Measurements from ENCODE around the gene SPTAN1. TPM values are rescaled to one million over a fixed set of nuclear protein-coding genes. Genes with fewer than 3 reads are reported as not detected.

Gene SPTAN1
- total and polyA plus RNA-seq, 4 experiments from 2014 or later: 14.0 to 595 (median 394) TPM

DNA sequence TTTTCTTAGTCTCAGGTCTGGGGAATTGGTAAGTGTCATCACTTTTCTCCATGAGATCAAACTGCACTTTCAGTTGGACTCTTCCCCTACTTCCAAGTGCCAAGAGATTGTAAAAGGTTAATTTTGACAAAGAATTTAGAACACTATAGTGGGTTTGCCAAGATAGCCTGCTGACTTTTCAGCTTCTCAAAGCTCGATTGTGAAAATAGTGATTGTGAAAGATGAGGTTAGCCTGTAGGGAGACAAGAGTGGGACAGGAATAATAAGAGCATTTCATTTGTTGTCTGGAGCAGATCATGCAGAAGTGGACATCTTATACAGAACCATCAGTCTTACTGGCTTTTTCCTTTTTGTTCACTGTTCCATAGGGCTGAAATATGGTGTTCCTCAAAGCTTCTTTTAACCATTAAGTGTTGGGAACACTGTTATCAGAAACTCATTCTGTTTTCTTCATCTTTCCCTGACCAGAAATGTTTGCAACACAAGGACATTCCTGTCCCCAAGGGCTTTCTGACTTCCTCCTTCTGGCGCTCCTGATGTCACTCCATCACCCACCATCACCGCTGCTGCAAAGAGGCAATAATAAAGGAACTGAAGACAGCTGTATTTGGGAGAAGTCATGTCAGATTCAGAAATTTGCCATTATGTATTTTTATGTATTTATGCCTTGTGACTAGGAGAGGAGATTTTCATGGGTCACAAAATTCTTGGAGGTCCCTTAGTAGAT lies 11.6 kb upstream of the SPTAN1 start:
- Mint-ChIP-seq H3K4me3 (no peak overlapping the region), H3K9me3 (no peaks in the 10 kb centered on the region), H3K36me3 (peaks cover 44 to 67% of the 10 kb centered on the region in 2 donors), H3K4me1 (peaks cover 3 to 5% (median 4%) of the 10 kb centered on the region in 4 donors), H3K27me3 (no peaks in the 10 kb centered on the region), H3K27ac (peak overlapping the region in 3 of 7 donors; percentile 53 to 77 (median 68))
- Histone ChIP-seq H3K4me1 (ENCODE audit: insufficient read depth, low read length) (no peaks in the 10 kb centered on the region), H3K27me3 (ENCODE audit: insufficient read depth, low read length) (no peaks in the 10 kb centered on the region), H3K36me3 (ENCODE audit: insufficient read depth, low read length) (peaks cover 53% of the 10 kb centered on the region), H3K9me3 (ENCODE audit: control insufficient read depth in 1 of 2, low read length in 2 of 2) (no peaks in the 10 kb centered on the region), H3K4me3 (ENCODE audit: low read length in 2 of 2) (no peak overlapping the region), H3K27ac (ENCODE audit: low read depth, low read length) (no peak overlapping the region)
- no peak for DNase-seq
- intact Hi-C loops (cut with micrococcal nuclease): no loop called here
- ChIA-PET POLR2A (ENCODE audit: partially characterized antibody) (interaction anchor here (1.0 to 1.4 kb wide), 3 partner anchors 11 to 66 kb away, joined by 3 to 6 read pairs (median 5); partner anchors contain the start of gene SPTAN1), CTCF (ENCODE audit: partially characterized antibody) (interaction anchor here (1.9 kb wide), 1 partner anchor 11 kb away, joined by 5 read pairs; the partner anchor contains the start of gene SPTAN1)

- POLR2A ChIA-PET (ENCODE audit: partially characterized antibody): interaction anchor here (0.7 kb wide), 1 partner anchor 41 kb away, joined by 4 read pairs; no protein-coding TSS in a partner anchor
Observed at GRCh38 chr9:128546504-128546903, 5.9 kb upstream of the SPTAN1 start.

GRCh38 chr9:128548876-128549275 lies 3.5 kb upstream of the SPTAN1 start:
- no peak for DNase-seq
- no peak overlapping the region for H3K4me3 ChIP-seq (ENCODE audit: low read length in 2 of 2)
- Mint-ChIP-seq H3K27me3 (no peaks in the 10 kb centered on the region), H3K4me1 (peaks cover 17 to 31% (median 21%) of the 10 kb centered on the region in 4 donors), H3K9me3 (peaks cover 0 to 2% (median 0%) of the 10 kb centered on the region in 8 donors), H3K27ac (peak overlapping the region in 3 of 7 donors; percentile 43 to 69 (median 51)), H3K4me3 (peak overlapping the region in 4 of 8 donors; percentile 11 to 43 (median 28)), H3K36me3 (peaks cover 0 to 10% of the 10 kb centered on the region in 2 donors)
- peaks cover 32% of the 10 kb centered on the region for H3K4me1 ChIP-seq (ENCODE audit: insufficient read depth, low read length)
- intact Hi-C loops (cut with micrococcal nuclease): no loop called here
- ChIA-PET POLR2A (ENCODE audit: partially characterized antibody) (no interaction called here), CTCF (ENCODE audit: partially characterized antibody) (no interaction called here)
- H3K27ac ChIP-seq (ENCODE audit: low read depth, low read length): no peak overlapping the region
- H3K9me3 ChIP-seq (ENCODE audit: control insufficient read depth in 1 of 2, low read length in 2 of 2): no peaks in the 10 kb centered on the region
- no peaks in the 10 kb centered on the region for H3K36me3 ChIP-seq (ENCODE audit: insufficient read depth, low read length)
- H3K27me3 ChIP-seq (ENCODE audit: insufficient read depth, low read length): no peaks in the 10 kb centered on the region

More at GRCh38 chr9:128546504-128546903, 5.9 kb upstream of the SPTAN1 start:
- Mint-ChIP-seq H3K36me3 (peaks cover 8 to 20% of the 10 kb centered on the region in 2 donors), H3K4me1 (peaks cover 14 to 25% (median 16%) of the 10 kb centered on the region in 4 donors), H3K27me3 (no peaks in the 10 kb centered on the region), H3K27ac (no peak overlapping the region), H3K4me3 (no peak overlapping the region), H3K9me3 (no peaks in the 10 kb centered on the region)
- H3K27ac ChIP-seq (ENCODE audit: low read depth, low read length): no peak overlapping the region
- H3K4me3 ChIP-seq (ENCODE audit: low read length in 2 of 2): no peak overlapping the region
- H3K27me3 ChIP-seq (ENCODE audit: insufficient read depth, low read length): no peaks in the 10 kb centered on the region
- intact Hi-C loops (cut with micrococcal nuclease): no loop called here
- peaks cover 4% of the 10 kb centered on the region for H3K36me3 ChIP-seq (ENCODE audit: insufficient read depth, low read length)
- CTCF ChIA-PET (ENCODE audit: partially characterized antibody): interaction anchor here (0.7 kb wide), 1 partner anchor 79 kb away, joined by 3 read pairs; no protein-coding TSS in a partner anchor
- H3K9me3 ChIP-seq (ENCODE audit: control insufficient read depth in 1 of 2, low read length in 2 of 2): no peaks in the 10 kb centered on the region
- no peak for DNase-seq
- H3K4me1 ChIP-seq (ENCODE audit: insufficient read depth, low read length): peaks cover 20% of the 10 kb centered on the region

- Histone ChIP-seq H3K36me3 (ENCODE audit: insufficient read depth, low read length) (no peaks in the 10 kb centered on the region), H3K9me3 (ENCODE audit: control insufficient read depth in 1 of 2, low read length in 2 of 2) (no peaks in the 10 kb centered on the region), H3K27ac (ENCODE audit: low read depth, low read length) (peak overlapping the region; percentile 91), H3K4me1 (ENCODE audit: insufficient read depth, low read length) (peaks cover 46% of the 10 kb centered on the region), H3K4me3 (ENCODE audit: low read length in 2 of 2) (no peak overlapping the region), H3K27me3 (ENCODE audit: insufficient read depth, low read length) (no peaks in the 10 kb centered on the region)
- Mint-ChIP-seq H3K27ac (peak overlapping the region; percentile 96 to 100 (median 99)), H3K4me1 (peaks cover 17 to 31% (median 21%) of the 10 kb centered on the region in 4 donors), H3K27me3 (no peaks in the 10 kb centered on the region), H3K36me3 (peaks cover 0 to 7% of the 10 kb centered on the region in 2 donors), H3K4me3 (peak overlapping the region in 7 of 8 donors; percentile 53 to 95 (median 92)), H3K9me3 (peaks cover 0 to 2% (median 0%) of the 10 kb centered on the region in 8 donors)
- intact Hi-C loops (cut with micrococcal nuclease): loop anchor here (5.0 kb wide), 1 partner anchor 477 kb away; the partner anchor contains the start of gene SH3GLB2
- ChIA-PET POLR2A (ENCODE audit: partially characterized antibody) (interaction anchor here (0.6 to 5.2 kb wide), 10 partner anchors 10 to 318 kb away, joined by 3 to 59 read pairs (median 10); partner anchors contain the start of genes ENDOG, GLE1 and ZDHHC12), CTCF (ENCODE audit: partially characterized antibody) (interaction anchor here (1.1 to 2.5 kb wide), 3 partner anchors 8 to 268 kb away, joined by 3 to 11 read pairs (median 3); partner anchors contain the start of gene ENDOG)
- no peak for DNase-seq
Observed at GRCh38 chr9:128550226-128550625, 2.2 kb upstream of the SPTAN1 start.

DNA sequence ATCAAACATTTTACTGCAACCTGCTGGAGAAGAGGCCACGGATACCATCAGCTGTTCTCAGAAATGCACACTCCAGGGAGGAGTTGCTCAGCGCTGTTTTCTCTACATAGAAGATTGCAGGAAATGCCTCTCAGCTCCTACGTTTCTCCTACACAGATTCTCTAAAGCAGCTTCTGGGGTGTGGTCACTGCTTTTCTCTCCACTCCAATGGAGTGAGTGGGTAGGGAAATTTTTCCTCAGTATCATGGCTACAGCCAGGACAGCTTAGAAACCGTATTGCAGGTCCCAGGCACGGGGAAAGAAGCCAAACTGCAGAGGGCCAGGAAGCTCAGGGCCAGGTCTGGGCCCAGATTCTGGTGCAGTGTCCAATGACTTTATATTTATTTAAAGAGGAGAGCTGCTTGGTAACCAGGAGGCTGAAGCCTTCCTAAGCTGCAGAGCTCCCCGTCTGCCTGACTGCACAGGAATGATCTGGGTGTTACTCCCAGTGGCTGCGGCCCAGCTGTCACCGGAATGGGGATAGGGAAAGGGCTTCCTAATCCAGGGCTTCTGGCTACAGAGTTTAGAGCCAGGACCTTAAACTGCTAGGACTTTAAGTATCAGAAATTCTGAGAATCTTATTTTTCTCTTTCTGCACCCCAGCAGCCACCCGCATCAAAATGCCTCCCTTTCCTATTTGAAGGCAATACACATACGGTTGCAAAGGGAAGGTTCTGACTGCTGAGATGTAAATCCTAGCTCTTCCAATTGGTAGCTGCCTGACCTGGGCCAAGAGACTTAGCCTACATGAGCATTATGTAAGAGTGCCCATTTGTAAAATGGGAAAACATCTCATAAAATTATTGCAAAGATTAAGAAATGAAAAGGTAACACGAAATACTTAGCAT lies 1.4 kb upstream of the SPTAN1 start:
- CTCF ChIA-PET (ENCODE audit: partially characterized antibody): interaction anchor here (0.6 to 2.5 kb wide), 4 partner anchors 8 to 1246 kb away, joined by 3 to 11 read pairs (median 4); no protein-coding TSS in a partner anchor
- no peaks in the 10 kb centered on the region for H3K27me3 Mint-ChIP-seq
- Histone ChIP-seq H3K4me3 (ENCODE audit: low read length in 2 of 2) (peak overlapping the region in 1 of 2 donors; percentile 79), H3K36me3 (ENCODE audit: insufficient read depth, low read length) (no peaks in the 10 kb centered on the region), H3K4me1 (ENCODE audit: insufficient read depth, low read length) (peaks cover 54% of the 10 kb centered on the region), H3K9me3 (ENCODE audit: control insufficient read depth in 1 of 2, low read length in 2 of 2) (no peaks in the 10 kb centered on the region), H3K27ac (ENCODE audit: low read depth, low read length) (peak overlapping the region; percentile 91), H3K27me3 (ENCODE audit: insufficient read depth, low read length) (no peaks in the 10 kb centered on the region)
- peak overlapping the region; percentile 34 to 95 (median 93) for H3K4me3 Mint-ChIP-seq
- H3K9me3 Mint-ChIP-seq: peaks cover 0 to 2% (median 0%) of the 10 kb centered on the region in 8 donors
- peaks cover 0 to 5% of the 10 kb centered on the region in 2 donors for H3K36me3 Mint-ChIP-seq
- intact Hi-C loops (cut with micrococcal nuclease): loop anchor here (5.0 kb wide), 1 partner anchor 476 kb away; the partner anchor contains the start of gene SH3GLB2
- H3K27ac Mint-ChIP-seq: peak overlapping the region; percentile 96 to 100 (median 99)
- POLR2A ChIA-PET (ENCODE audit: partially characterized antibody): interaction anchor here (0.6 to 5.2 kb wide), 15 partner anchors 10 to 317 kb away, joined by 3 to 59 read pairs (median 12); partner anchors contain the start of genes ENDOG, GLE1, URM1 and ZDHHC12
- DNase-seq: peak in 1 of 5 donors; percentile 4
- H3K4me1 Mint-ChIP-seq: peaks cover 17 to 31% (median 21%) of the 10 kb centered on the region in 4 donors

GRCh38 chr9:128551657-128552152 lies 682 bp upstream of the SPTAN1 start:
- Histone ChIP-seq H3K4me1 (ENCODE audit: insufficient read depth, low read length) (peaks cover 61% of the 10 kb centered on the region), H3K4me3 (ENCODE audit: low read length in 2 of 2) (peak overlapping the region; percentile 52 to 79), H3K9me3 (ENCODE audit: control insufficient read depth in 1 of 2, low read length in 2 of 2) (no peaks in the 10 kb centered on the region), H3K27me3 (ENCODE audit: insufficient read depth, low read length) (no peaks in the 10 kb centered on the region), H3K27ac (ENCODE audit: low read depth, low read length) (peak overlapping the region; percentile 91), H3K36me3 (ENCODE audit: insufficient read depth, low read length) (no peaks in the 10 kb centered on the region)
- Mint-ChIP-seq H3K9me3 (peaks cover 0 to 2% (median 0%) of the 10 kb centered on the region in 8 donors), H3K36me3 (peaks cover 0 to 5% of the 10 kb centered on the region in 2 donors), H3K4me1 (peaks cover 21 to 31% (median 22%) of the 10 kb centered on the region in 4 donors), H3K27me3 (no peaks in the 10 kb centered on the region), H3K4me3 (peak overlapping the region in 7 of 8 donors; percentile 92 to 95 (median 93)), H3K27ac (peak overlapping the region; percentile 96 to 100 (median 99))
- ChIA-PET CTCF (ENCODE audit: partially characterized antibody) (interaction anchor here (0.6 to 2.5 kb wide), 3 partner anchors 9 to 1245 kb away, joined by 3 to 11 read pairs (median 5); no protein-coding TSS in a partner anchor), POLR2A (ENCODE audit: partially characterized antibody) (interaction anchor here (0.5 to 5.2 kb wide), 21 partner anchors 10 to 390 kb away, joined by 3 to 59 read pairs (median 7); partner anchors contain the start of genes DYNC2I2, ENDOG, GLE1 and KYAT1)
- intact Hi-C loops (cut with micrococcal nuclease): loop anchor here (1.0 to 5.0 kb wide), 5 partner anchors 47 to 476 kb away; partner anchors contain the start of genes GLE1, ODF2, SET and SH3GLB2
- no peak for DNase-seq

Measured in CD4-positive, alpha-beta memory T cell (primary cell).